HepG2 (cell line): ENCODE data around the gene RPL22L1. TPM values are rescaled to one million over a fixed set of nuclear protein-coding genes. Genes with fewer than 3 reads are reported as not detected.

Source experiments
- ATAC-seq: fragments of 200-7000 bp; cut with Tn5 transposase; 3 replicates; pipeline ENCODE4 v1.9.1; 2020; ENCODE audit warnings: mild to moderate bottlenecking, moderate library complexity
- BruUV-seq: library from RNA; stranded (reverse); fragments of 400-500 nt; replicated peaks from 2 replicates; lab custom pipeline; 2021; lab: Mats Ljungman, UMichigan
- CTCF ChIA-PET: fragments of 300-600 bp; formaldehyde crosslinking; extraction: SDS; loops from one replicate; lab custom pipeline; 2021; ENCODE audit warnings: low total read pairs, inconsistent platforms, low intra/inter-chr PET ratio; lab: Yijun Ruan, JAX
- POLR2A ChIA-PET: fragments of 350-600 bp; sonication (Branson Sonifier 250); formaldehyde crosslinking; loops from one replicate; lab custom pipeline; 2020; ENCODE audit warnings: antibody characterized with exemption, inconsistent platforms; lab: Yijun Ruan, JAX
- DNase-seq: peaks from one replicate; pipeline ENCODE4 v3.0.0-alpha.2; 2015; ENCODE audit warnings: low spot score
- FAIRE-seq: peaks from 3 replicates; lab custom pipeline; 2011; peaks lifted over from hg19 to GRCh38; lab: Jason Lieb, UNC
- H2AFZ ChIP-seq: one replicate; pipeline ENCODE4 v1.6.1; 2011; ENCODE audit warnings: low read length, inconsistent platforms
- H3K27ac ChIP-seq: fragments of 300-600 bp; 3 replicates; pipeline ENCODE4 v1.8.0; 2011; ENCODE audit warnings: mixed run types, mild to moderate bottlenecking, mixed read lengths, low read length, inconsistent platforms; ENCODE audit not compliant: insufficient read depth; ENCODE audit errors: extremely low read length
- H3K27me3 ChIP-seq, 2 experiments: fragments of 200-600 bp in 1 of 2; 2 replicates in 1 of 2; 3 replicates in 1 of 2; pipeline versions ENCODE4 v1.6.0 to v1.8.0; 2011; ENCODE audit warnings: low read length in 2 of 2, mild to moderate bottlenecking in 2 of 2, moderate library complexity in 2 of 2, inconsistent platforms in 1 of 2; ENCODE audit not compliant: insufficient read depth in 2 of 2, control insufficient read depth in 1 of 2
- H3K36me3 ChIP-seq, 2 experiments: fragments of 200-600 bp in 1 of 2; replicated peaks in 1 of 2; 2 replicates in 1 of 2; 3 replicates in 1 of 2; pipeline versions ENCODE4 v1.5.1 to v1.8.0; 2011; ENCODE audit warnings: low read length in 2 of 2, inconsistent platforms in 1 of 2; ENCODE audit not compliant: insufficient read depth in 2 of 2, control insufficient read depth in 1 of 2
- H3K4me1 ChIP-seq: 2 replicates; pipeline ENCODE4 v1.5.1; 2012; ENCODE audit warnings: low read length, inconsistent platforms; ENCODE audit not compliant: insufficient read depth
- H3K4me2 ChIP-seq: 2 replicates; pipeline ENCODE4 v1.6.0; 2011; ENCODE audit warnings: low read depth, low read length, inconsistent platforms
- H3K4me3 ChIP-seq, 3 experiments: fragments of 200-600 bp in 1 of 3; sonication (generic), shearing (Covaris generic) in 1 of 3; replicated peaks in 1 of 3; 2 replicates each; pipeline ENCODE4 v1.5.1; 2011 to 2016; ENCODE audit warnings: low read length in 3 of 3, inconsistent platforms in 2 of 3, low read depth in 2 of 3, mild to moderate bottlenecking in 2 of 3, control low read depth in 1 of 3, mixed read lengths in 1 of 3; ENCODE audit not compliant: insufficient read depth in 1 of 3
- H3K79me2 ChIP-seq: one replicate; pipeline ENCODE4 v1.6.1; 2011; ENCODE audit warnings: low read length, inconsistent platforms; ENCODE audit not compliant: insufficient read depth
- H3K9ac ChIP-seq: 2 replicates; pipeline ENCODE4 v1.6.0; 2011; ENCODE audit warnings: mild to moderate bottlenecking, low read depth, low read length, inconsistent platforms; ENCODE audit not compliant: insufficient read depth
- H3K9me3 ChIP-seq: 2 replicates; pipeline ENCODE4 v1.5.1; 2012; ENCODE audit warnings: mild to moderate bottlenecking, low read length
- H4K20me1 ChIP-seq: 2 replicates; pipeline ENCODE4 v1.6.0; 2011; ENCODE audit warnings: inconsistent platforms, mild to moderate bottlenecking, low read length, moderate library complexity; ENCODE audit not compliant: insufficient read depth
- BHLHE40 ChIP-seq: IDR thresholded peaks from 2 replicates; pipeline ENCODE4 v1.6.1; 2011; ENCODE audit warnings: low read length, improper control_type of control experiment
- GTF3A ChIP-seq: sonication (generic); formaldehyde crosslinking; conservative IDR thresholded peaks from 2 replicates; pipeline ENCODE4 v1.4.0; 2020; ENCODE audit warnings: mild to moderate bottlenecking, missing genetic modification reagents
- HNRNPUL1 ChIP-seq: fragments of 200-400 bp; formaldehyde crosslinking; IDR thresholded peaks from 2 replicates; pipeline ENCODE4 v1.6.1; 2017; ENCODE audit warnings: low read depth, mild to moderate bottlenecking, low read length, moderate library complexity
- IRF2 ChIP-seq: IDR thresholded peaks from 2 replicates; pipeline ENCODE4 v1.6.1; 2018; ENCODE audit warnings: missing genetic modification reagents, missing compliant biosample characterization
- MXI1 ChIP-seq: IDR thresholded peaks from 3 replicates; pipeline ENCODE4 v1.6.1; 2012; ENCODE audit warnings: low read depth, low read length, inconsistent platforms, borderline replicate concordance
- NR2F1 ChIP-seq, 2 experiments: fragments of 450-650 bp in 1 of 2; formaldehyde crosslinking in 1 of 2; IDR thresholded peaks; 2 replicates each; pipeline versions ENCODE4 v1.5.0 to v1.6.1; 2016 to 2020; ENCODE audit warnings: mild to moderate bottlenecking in 1 of 2, missing compliant biosample characterization in 1 of 2, missing genetic modification reagents in 1 of 2, moderate library complexity in 1 of 2
- POLR2AphosphoS5 ChIP-seq: IDR thresholded peaks from 2 replicates; pipeline ENCODE4 v1.6.1; 2012; ENCODE audit warnings: low read depth, low read length
- ZBTB42 ChIP-seq: sonication (generic); formaldehyde crosslinking; IDR thresholded peaks from 2 replicates; pipeline ENCODE4 v1.5.0; 2020; ENCODE audit warnings: mild to moderate bottlenecking, missing genetic modification reagents
- ZNF224 ChIP-seq: sonication (generic); formaldehyde crosslinking; IDR thresholded peaks from 2 replicates; pipeline ENCODE4 v1.5.0; 2020; ENCODE audit warnings: mild to moderate bottlenecking, missing genetic modification reagents
- ZNF335 ChIP-seq: sonication (generic); formaldehyde crosslinking; IDR thresholded peaks from 2 replicates; pipeline ENCODE4 v1.4.0; 2020; ENCODE audit warnings: missing genetic modification reagents
- WGBS: methylation state at CpG from one replicate; pipeline ENCODE4 v1.1.6; 2017; ENCODE audit warnings: low lambda C conversion rate; 5-methylcytosine and 5-hydroxymethylcytosine counted together
- in situ Hi-C: cut with HindIII; loops from 2 replicates; pipeline ENCODE4 v1.10.0; 2017; ENCODE audit warnings: low pct_unique_long_range_greater_than_20kb; ENCODE audit not compliant: extremely low pct_ligation_motif_present
- intact Hi-C: fragments of 100-400 bp; cut with micrococcal nuclease; formaldehyde crosslinking; loops from one replicate; pipeline ENCODE4 v1.10.0; 2022; ENCODE audit not compliant: unreplicated experiment
- polyA plus RNA-seq, 8 experiments: library from polyadenylated mRNA; depleted of rRNA in 3 of 8; stranded (reverse) in 7 of 8; unstranded in 1 of 8; fragments of >200 nt; fragmentation: Illumina TruSeq in 4 of 8; extraction: Trizol in 4 of 8; gene quantifications; 2 replicates each; pipeline versions ENCODE4 v1.2.1 to v1.2.3, GENCODE V29; 2011 to 2016; ENCODE audit warnings: low read depth in 4 of 8, missing spikeins in 1 of 8, mixed read lengths in 1 of 8; ENCODE audit not compliant: insufficient read depth in 1 of 8
- total RNA-seq, 5 experiments: library from RNA; depleted of rRNA; stranded (reverse); fragments of >200 nt; fragmentation: Illumina TruSeq; extraction: Trizol; gene quantifications; 2 replicates each; pipeline ENCODE4 v1.2.3, GENCODE V29; 2016; ENCODE audit warnings: low read depth in 1 of 5
- TF ChIP-seq, protein P1 (sequence below): sonication (generic); formaldehyde crosslinking; IDR thresholded peaks from 2 replicates; pipeline ENCODE4 v1.8.0; 2022; ENCODE audit warnings: missing genetic modification reagents, low read depth, mild to moderate bottlenecking, borderline replicate concordance
- TF ChIP-seq, protein P2 (sequence below): IDR thresholded peaks from 2 replicates; pipeline ENCODE4 v1.6.1; 2016; ENCODE audit warnings: low read depth
- TF ChIP-seq, protein P3 (sequence below): sonication (generic); formaldehyde crosslinking; conservative IDR thresholded peaks from 2 replicates; pipeline ENCODE4 v1.4.0; 2020; ENCODE audit warnings: missing genetic modification reagents

Gene RPL22L1
- total and polyA plus RNA-seq, 2 of the 13 experiments (the other 11 are each of a cell fraction or from before 2014, with no cell fraction given) = 42.7 to 152 TPM

DNA sequence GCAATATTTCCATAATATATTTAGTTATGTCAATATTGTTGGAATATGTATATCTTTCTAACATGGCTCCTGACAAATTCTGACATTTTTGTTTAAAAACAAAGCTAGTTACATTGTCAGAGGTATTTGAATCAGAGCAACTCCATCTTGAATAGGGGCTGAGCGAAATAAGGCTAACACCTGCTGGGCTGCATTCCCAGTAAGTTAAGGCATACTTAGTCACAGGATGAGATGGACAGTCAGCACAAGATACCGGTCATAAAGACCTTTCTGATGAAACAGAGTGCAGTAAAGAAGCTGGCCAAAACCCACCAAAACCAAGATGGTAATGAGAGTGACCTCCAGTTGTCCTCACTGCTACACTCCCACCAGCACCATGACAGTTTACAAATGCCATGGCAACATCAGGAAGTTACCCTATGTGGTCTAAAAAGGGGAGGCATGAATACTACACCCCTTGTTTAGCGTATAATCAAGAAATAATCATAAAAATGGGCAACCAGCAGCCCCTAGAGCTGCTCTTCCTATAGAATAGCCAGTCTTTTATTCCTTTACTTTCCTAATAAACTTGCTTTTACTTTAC lies 30.4 kb downstream of the RPL22L1 start:
- no peak overlapping the region for H3K27ac ChIP-seq
- no peak overlapping the region for H2AFZ ChIP-seq
- no peak overlapping the region for H3K9ac ChIP-seq
- ATAC-seq = no peak
- in situ Hi-C loops = no loop called here
- no peaks in the 10 kb centered on the region for H3K4me1 ChIP-seq
- no peak for FAIRE-seq
- H3K4me2 ChIP-seq = no peak overlapping the region
- no peaks in the 10 kb centered on the region for H3K79me2 ChIP-seq
- ChIA-PET CTCF (no interaction called here), POLR2A (no interaction called here)
- intact Hi-C loops = no loop called here
- BruUV-seq = no TSS peak
- no peak overlapping the region for H3K4me3 ChIP-seq
- TF ChIP-seq GTF3A (no peak), POLR2AphosphoS5 (no peak), ZNF224 (CRISPR knock-in tag) (no peak)
- TF ChIP-seq, protein P1, sequence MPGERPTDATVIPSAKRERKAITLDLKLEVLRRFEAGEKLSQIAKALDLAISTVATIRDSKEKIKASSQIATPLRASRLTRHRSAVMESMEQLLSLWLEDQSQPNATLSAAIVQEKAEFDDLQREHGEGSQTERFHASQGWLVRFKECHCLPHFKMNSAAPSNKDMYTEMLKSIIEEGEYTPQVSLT (CRISPR knock-in tag) = no peak
- H4K20me1 ChIP-seq = no peaks in the 10 kb centered on the region
- no peak for DNase-seq
- H3K27me3 ChIP-seq = no peaks in the 10 kb centered on the region; a peak in 2 of 5 replicates
- H3K9me3 ChIP-seq = no peaks in the 10 kb centered on the region
- H3K36me3 ChIP-seq = no peaks in the 10 kb centered on the region
- WGBS = 17% methylated on average over 3 of the region's 3 CpGs

DNA sequence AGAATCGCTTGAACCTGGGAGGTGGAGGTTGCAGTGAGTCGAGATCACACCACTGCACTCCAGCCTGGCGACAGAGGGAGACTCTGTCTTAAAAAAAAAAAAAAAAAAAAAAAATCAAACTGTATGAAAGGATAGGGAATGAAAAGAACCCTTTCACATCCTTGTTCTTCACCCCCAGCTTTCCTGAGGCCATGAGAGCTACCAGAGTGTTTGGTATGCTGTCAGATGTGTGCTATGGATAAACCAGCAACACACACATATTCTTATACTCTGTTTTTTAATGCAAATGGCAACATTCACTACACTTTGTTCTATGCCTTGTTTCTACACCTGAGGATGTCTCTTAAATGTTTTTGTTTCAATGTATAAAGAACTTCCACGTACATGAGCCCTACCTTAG lies 33.5 kb downstream of the RPL22L1 start:
- ChIA-PET CTCF (no interaction called here), POLR2A (no interaction called here)
- no peak for DNase-seq
- no TSS peak for BruUV-seq
- Histone ChIP-seq H3K27me3 (peaks cover 0 to 3% of the 10 kb centered on the region in 2 experiments; a peak in 3 of 5 replicates), H3K9ac (no peak overlapping the region), H3K4me1 (no peaks in the 10 kb centered on the region), H3K27ac (no peak overlapping the region), H3K9me3 (no peaks in the 10 kb centered on the region), H3K4me2 (no peak overlapping the region), H3K79me2 (no peaks in the 10 kb centered on the region), H3K4me3 (no peak overlapping the region), H2AFZ (no peak overlapping the region), H3K36me3 (no peaks in the 10 kb centered on the region), H4K20me1 (no peaks in the 10 kb centered on the region)
- in situ Hi-C loops (no loop called here), intact Hi-C loops (no loop called here)
- no peak for ATAC-seq
- 14% methylated on average over 4 of the region's 4 CpGs for WGBS
- no peak for FAIRE-seq
- TF ChIP-seq, protein P2, sequence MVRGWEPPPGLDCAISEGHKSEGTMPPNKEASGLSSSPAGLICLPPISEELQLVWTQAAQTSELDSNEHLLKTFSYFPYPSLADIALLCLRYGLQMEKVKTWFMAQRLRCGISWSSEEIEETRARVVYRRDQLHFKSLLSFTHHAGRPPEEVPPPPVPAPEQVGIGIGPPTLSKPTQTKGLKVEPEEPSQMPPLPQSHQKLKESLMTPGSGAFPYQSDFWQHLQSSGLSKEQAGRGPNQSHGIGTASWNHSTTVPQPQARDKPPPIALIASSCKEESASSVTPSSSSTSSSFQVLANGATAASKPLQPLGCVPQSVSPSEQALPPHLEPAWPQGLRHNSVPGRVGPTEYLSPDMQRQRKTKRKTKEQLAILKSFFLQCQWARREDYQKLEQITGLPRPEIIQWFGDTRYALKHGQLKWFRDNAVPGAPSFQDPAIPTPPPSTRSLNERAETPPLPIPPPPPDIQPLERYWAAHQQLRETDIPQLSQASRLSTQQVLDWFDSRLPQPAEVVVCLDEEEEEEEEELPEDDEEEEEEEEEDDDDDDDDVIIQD (CRISPR knock-in tag) = no peak
- no peak for TF ChIP-seq MXI1
- TF ChIP-seq HNRNPUL1 = no peak
- no peak for TF ChIP-seq IRF2 (CRISPR knock-in tag)
- TF ChIP-seq, protein P3, sequence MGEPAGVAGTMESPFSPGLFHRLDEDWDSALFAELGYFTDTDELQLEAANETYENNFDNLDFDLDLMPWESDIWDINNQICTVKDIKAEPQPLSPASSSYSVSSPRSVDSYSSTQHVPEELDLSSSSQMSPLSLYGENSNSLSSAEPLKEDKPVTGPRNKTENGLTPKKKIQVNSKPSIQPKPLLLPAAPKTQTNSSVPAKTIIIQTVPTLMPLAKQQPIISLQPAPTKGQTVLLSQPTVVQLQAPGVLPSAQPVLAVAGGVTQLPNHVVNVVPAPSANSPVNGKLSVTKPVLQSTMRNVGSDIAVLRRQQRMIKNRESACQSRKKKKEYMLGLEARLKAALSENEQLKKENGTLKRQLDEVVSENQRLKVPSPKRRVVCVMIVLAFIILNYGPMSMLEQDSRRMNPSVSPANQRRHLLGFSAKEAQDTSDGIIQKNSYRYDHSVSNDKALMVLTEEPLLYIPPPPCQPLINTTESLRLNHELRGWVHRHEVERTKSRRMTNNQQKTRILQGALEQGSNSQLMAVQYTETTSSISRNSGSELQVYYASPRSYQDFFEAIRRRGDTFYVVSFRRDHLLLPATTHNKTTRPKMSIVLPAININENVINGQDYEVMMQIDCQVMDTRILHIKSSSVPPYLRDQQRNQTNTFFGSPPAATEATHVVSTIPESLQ (CRISPR knock-in tag) = no peak
- no peak for TF ChIP-seq ZBTB42 (CRISPR knock-in tag)
- TF ChIP-seq NR2F1 (CRISPR knock-in tag; IDR thresholded peaks at IDR 0.05) = no peak
- TF ChIP-seq BHLHE40 = no peak
- no peak for TF ChIP-seq ZNF335 (CRISPR knock-in tag)
